Measurements from ENCODE around the gene VGLL3.

DNA sequence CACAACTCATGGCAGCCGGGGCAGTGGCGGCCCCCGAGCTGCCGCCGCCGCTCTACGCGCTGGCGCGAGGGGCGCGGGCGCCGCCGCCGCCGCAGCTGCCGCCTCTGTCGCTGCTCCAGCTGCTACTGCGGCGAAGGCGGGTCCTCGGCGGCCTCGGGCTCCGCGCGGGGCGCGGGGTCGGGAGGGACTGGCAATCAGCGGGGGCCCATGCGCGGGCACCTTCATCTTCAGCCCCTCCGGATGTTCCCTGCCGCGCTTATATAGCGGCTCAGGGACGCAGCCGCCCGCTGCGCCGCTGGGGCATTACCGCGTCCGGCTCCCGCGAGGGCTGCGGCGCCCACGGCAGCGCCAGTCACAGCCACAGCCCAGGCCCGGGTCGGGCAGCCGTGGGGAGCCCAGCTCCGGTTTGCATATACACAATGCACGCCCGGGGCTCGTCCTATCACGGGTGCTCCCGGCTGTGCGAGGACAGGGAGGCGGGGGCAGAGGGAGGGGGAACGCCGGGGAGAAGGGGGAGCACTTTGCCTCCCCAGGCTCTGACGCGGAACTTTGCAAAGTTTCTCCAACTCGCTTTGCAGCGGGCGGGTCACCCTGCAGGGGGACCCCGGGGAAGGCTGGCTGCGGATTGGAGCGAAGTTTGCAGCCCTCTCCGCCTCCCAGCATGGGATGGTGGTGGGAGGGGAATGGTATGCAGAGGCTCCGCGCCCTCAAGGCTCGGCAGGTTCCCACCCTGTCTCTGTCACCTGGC is at the start of gene VGLL3:
- TF ChIP-seq, protein P1, sequence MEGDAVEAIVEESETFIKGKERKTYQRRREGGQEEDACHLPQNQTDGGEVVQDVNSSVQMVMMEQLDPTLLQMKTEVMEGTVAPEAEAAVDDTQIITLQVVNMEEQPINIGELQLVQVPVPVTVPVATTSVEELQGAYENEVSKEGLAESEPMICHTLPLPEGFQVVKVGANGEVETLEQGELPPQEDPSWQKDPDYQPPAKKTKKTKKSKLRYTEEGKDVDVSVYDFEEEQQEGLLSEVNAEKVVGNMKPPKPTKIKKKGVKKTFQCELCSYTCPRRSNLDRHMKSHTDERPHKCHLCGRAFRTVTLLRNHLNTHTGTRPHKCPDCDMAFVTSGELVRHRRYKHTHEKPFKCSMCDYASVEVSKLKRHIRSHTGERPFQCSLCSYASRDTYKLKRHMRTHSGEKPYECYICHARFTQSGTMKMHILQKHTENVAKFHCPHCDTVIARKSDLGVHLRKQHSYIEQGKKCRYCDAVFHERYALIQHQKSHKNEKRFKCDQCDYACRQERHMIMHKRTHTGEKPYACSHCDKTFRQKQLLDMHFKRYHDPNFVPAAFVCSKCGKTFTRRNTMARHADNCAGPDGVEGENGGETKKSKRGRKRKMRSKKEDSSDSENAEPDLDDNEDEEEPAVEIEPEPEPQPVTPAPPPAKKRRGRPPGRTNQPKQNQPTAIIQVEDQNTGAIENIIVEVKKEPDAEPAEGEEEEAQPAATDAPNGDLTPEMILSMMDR (conservative IDR thresholded peaks at IDR 0.05), result no peak
- TF ChIP-seq ZFX (IDR thresholded peaks at IDR 0.05), result no peak
